GM23338 (cell line): ENCODE measurements around the gene FLT1. TPM values are rescaled to one million over a fixed set of nuclear protein-coding genes. Genes with fewer than 3 reads are reported as not detected.

Source experiments
- ATAC-seq: fragments of 200-7000 bp; cut with Tn5 transposase; 3 replicates; pipeline ENCODE4 v1.9.1; 2020
- DNase-seq: peaks from one replicate; pipeline ENCODE4 v3.0.0-alpha.2; 2015; ENCODE audit warnings: low spot score
- H2AFZ ChIP-seq: fragments of 200-600 bp; sonication (generic); 2 replicates; pipeline ENCODE4 v1.8.0; 2016; ENCODE audit warnings: antibody characterized with exemption, mild to moderate bottlenecking, moderate library complexity
- H3F3A ChIP-seq: fragments of 200-600 bp; sonication (generic); replicated peaks from 2 replicates; pipeline ENCODE4 v1.8.0; 2017; ENCODE audit warnings: antibody characterized with exemption, mixed run types, low read depth
- H3K27ac ChIP-seq: fragments of 200-600 bp; sonication (generic); 2 replicates; pipeline ENCODE4 v1.6.1; 2016; ENCODE audit warnings: low read depth
- H3K27me3 ChIP-seq: fragments of 200-600 bp; sonication (generic); 2 replicates; pipeline ENCODE4 v1.8.0; 2016; ENCODE audit warnings: mild to moderate bottlenecking, mixed run types, moderate library complexity; ENCODE audit not compliant: insufficient read depth
- H3K36me3 ChIP-seq: fragments of 200-600 bp; sonication (generic); 2 replicates; pipeline ENCODE4 v1.8.0; 2016; ENCODE audit warnings: mild to moderate bottlenecking; ENCODE audit not compliant: insufficient read depth
- H3K4me1 ChIP-seq: fragments of 200-600 bp; sonication (generic); 2 replicates; pipeline ENCODE4 v1.8.0; 2016; ENCODE audit warnings: mild to moderate bottlenecking, moderate library complexity; ENCODE audit not compliant: insufficient read depth
- H3K4me2 ChIP-seq: fragments of 200-600 bp; sonication (generic); 2 replicates; pipeline ENCODE4 v1.7.1; 2017; ENCODE audit warnings: mixed run types
- H3K4me3 ChIP-seq: fragments of 200-600 bp; sonication (generic); 2 replicates; pipeline ENCODE4 v1.6.1; 2016; ENCODE audit warnings: mixed run types
- H3K79me2 ChIP-seq: fragments of 200-600 bp; sonication (generic); replicated peaks from 2 replicates; pipeline ENCODE4 v1.8.0; 2017; ENCODE audit warnings: mild to moderate bottlenecking; ENCODE audit not compliant: insufficient read depth
- H3K9me2 ChIP-seq: fragments of 200-600 bp; sonication (generic); 2 replicates; pipeline ENCODE4 v1.8.0; 2017; ENCODE audit not compliant: insufficient read depth
- H4K20me1 ChIP-seq: fragments of 200-600 bp; sonication (generic); replicated peaks from 2 replicates; pipeline ENCODE4 v1.8.0; 2017; ENCODE audit warnings: mild to moderate bottlenecking; ENCODE audit not compliant: insufficient read depth
- H3K27ac Mint-ChIP-seq: 2 replicates; pipeline ENCODE4 v1.8.0; 2020; ENCODE audit warnings: inconsistent platforms, mild to moderate bottlenecking, moderate library complexity, mixed read lengths
- H3K27me3 Mint-ChIP-seq: 3 replicates; pipeline ENCODE4 v1.8.0; 2022; ENCODE audit warnings: low read depth, mild to moderate bottlenecking, moderate library complexity, mixed read lengths, inconsistent platforms; ENCODE audit not compliant: insufficient read depth, poor library complexity
- H3K36me3 Mint-ChIP-seq: 3 replicates; pipeline ENCODE4 v1.8.0; 2021; ENCODE audit warnings: low read depth, mild to moderate bottlenecking, inconsistent platforms, moderate library complexity, mixed read lengths
- H3K4me1 Mint-ChIP-seq: 3 replicates; pipeline ENCODE4 v1.8.0; 2020; ENCODE audit warnings: mild to moderate bottlenecking, inconsistent platforms, mixed read lengths
- H3K4me3 Mint-ChIP-seq: 3 replicates; pipeline ENCODE4 v1.8.0; 2021; ENCODE audit warnings: moderate library complexity, mild to moderate bottlenecking, inconsistent platforms, mixed read lengths
- H3K9me3 Mint-ChIP-seq: 3 replicates; pipeline ENCODE4 v1.8.0; 2020; ENCODE audit warnings: moderate library complexity, mild to moderate bottlenecking, inconsistent platforms, mixed read lengths
- CREB1 ChIP-seq: fragments of 250-450 bp; sonication (Bioruptor Pico); IDR thresholded peaks from 2 replicates; pipeline ENCODE4 v1.5.0; 2020; ENCODE audit warnings: low read depth, mild to moderate bottlenecking, moderate library complexity
- EZH2 ChIP-seq: fragments of 200-600 bp; sonication (generic); IDR thresholded peaks from one replicate; pipeline ENCODE4 v1.8.0; 2017; ENCODE audit warnings: antibody characterized with exemption, mild to moderate bottlenecking, low read depth; ENCODE audit not compliant: unreplicated experiment
- EZH2phosphoT487 ChIP-seq: fragments of 200-600 bp; sonication (generic); IDR thresholded peaks from one replicate; pipeline ENCODE4 v1.8.1; 2018; ENCODE audit warnings: antibody characterized with exemption; ENCODE audit not compliant: unreplicated experiment
- JUNB ChIP-seq: IDR thresholded peaks from one replicate; pipeline ENCODE4 v1.6.1; 2016; ENCODE audit warnings: antibody characterized with exemption; ENCODE audit not compliant: unreplicated experiment
- NANOG ChIP-seq: IDR thresholded peaks from 2 replicates; pipeline ENCODE4 v1.6.1; 2016; ENCODE audit warnings: antibody characterized with exemption, borderline replicate concordance
- POLR2AphosphoS5 ChIP-seq: IDR thresholded peaks from 2 replicates; pipeline ENCODE4 v1.6.1; 2016; ENCODE audit warnings: antibody characterized with exemption, low read depth
- STAT1 ChIP-seq: IDR thresholded peaks from one replicate; pipeline ENCODE4 v1.6.1; 2016; ENCODE audit warnings: antibody characterized with exemption; ENCODE audit not compliant: unreplicated experiment
- ZNF114 ChIP-seq: fragments of 250-450 bp; sonication (Bioruptor Pico); IDR thresholded peaks from 2 replicates; pipeline ENCODE4 v1.5.0; 2020; ENCODE audit warnings: mild to moderate bottlenecking, moderate library complexity
- ZNF331 ChIP-seq: fragments of 250-450 bp; sonication (Bioruptor Pico); IDR thresholded peaks from 2 replicates; pipeline ENCODE4 v1.5.0; 2020; ENCODE audit warnings: low read depth, mild to moderate bottlenecking, moderate library complexity
- polyA plus RNA-seq: library from polyadenylated mRNA; unstranded; fragments of >200 nt; fragmentation: Nextera tagmentation; extraction: Ambion mirVana; gene quantifications from 2 replicates; pipeline ENCODE4 v1.2.1, GENCODE V29; 2016
- total RNA-seq: library from RNA; depleted of rRNA; stranded (reverse); fragments of >200 nt; shearing (Covaris generic); gene quantifications from 2 replicates; pipeline ENCODE4 v1.2.3, GENCODE V29; 2014
- TF ChIP-seq, protein P1 (sequence below): IDR thresholded peaks from 2 replicates; pipeline ENCODE4 v1.6.1; 2016; ENCODE audit warnings: antibody characterized with exemption
- TF ChIP-seq, protein P2 (sequence below): fragments of 250-450 bp; sonication (Bioruptor Pico); IDR thresholded peaks from 2 replicates; pipeline ENCODE4 v1.5.0; 2020; ENCODE audit warnings: mild to moderate bottlenecking, moderate library complexity
- TF ChIP-seq, protein P3 (sequence below), 2 experiments: fragments of 200-600 bp in 1 of 2; sonication (generic) in 1 of 2; conservative IDR thresholded peaks; 2 replicates each; pipeline versions ENCODE4 v1.5.1 to v1.6.1; 2016 to 2017; ENCODE audit warnings: antibody characterized with exemption in 2 of 2, low read depth in 2 of 2, mild to moderate bottlenecking in 2 of 2, moderate library complexity in 1 of 2

The FLT1 gene
- total and polyA plus RNA-seq, 2 experiments from 2014 or later, result 26.8 to 116 TPM

DNA sequence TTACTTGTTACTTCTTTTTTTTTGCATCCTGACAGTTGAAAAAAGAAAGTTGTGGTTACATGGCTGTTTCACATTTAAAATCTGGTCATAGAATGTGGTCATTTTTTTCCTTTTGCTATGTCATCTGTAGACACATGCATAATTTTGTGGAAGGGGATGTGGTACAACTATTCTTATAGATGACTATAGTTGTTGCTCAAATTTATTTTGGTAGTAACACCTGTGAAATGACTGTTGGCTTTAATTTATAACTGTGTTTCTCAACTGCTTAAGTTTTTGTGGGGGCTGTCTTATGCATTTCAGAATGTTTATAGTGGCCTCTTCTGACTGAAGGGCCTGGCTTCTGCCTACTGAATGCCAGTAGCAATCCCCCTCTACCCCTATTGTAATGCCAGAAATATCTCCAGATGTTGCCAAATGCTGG lies 226.1 kb downstream of the FLT1 start:
- H3K9me3 Mint-ChIP-seq, result no peaks in the 10 kb centered on the region
- Histone ChIP-seq H3K9me2 (no peaks in the 10 kb centered on the region), H3K79me2 (no peaks in the 10 kb centered on the region), H3K36me3 (peaks cover 12% of the 10 kb centered on the region; the same call in 1 of the 2 replicates), H3K27me3 (no peaks in the 10 kb centered on the region), H3F3A (no peaks in the 10 kb centered on the region), H3K4me3 (no peak overlapping the region), H3K27ac (no peak overlapping the region), H3K4me1 (no peaks in the 10 kb centered on the region), H4K20me1 (no peaks in the 10 kb centered on the region), H2AFZ (no peak overlapping the region), H3K4me2 (no peak overlapping the region)
- H3K4me3 Mint-ChIP-seq, result no peak overlapping the region
- no peak for ATAC-seq
- no peak for DNase-seq
- H3K36me3 Mint-ChIP-seq, result peaks cover 28% of the 10 kb centered on the region; the same call in 2 of the 3 replicates
- no peak overlapping the region for H3K27ac Mint-ChIP-seq
- TF ChIP-seq ZNF114 (CRISPR knock-in tag), result no peak
- H3K27me3 Mint-ChIP-seq, result no peaks in the 10 kb centered on the region
- H3K4me1 Mint-ChIP-seq, result no peaks in the 10 kb centered on the region

DNA sequence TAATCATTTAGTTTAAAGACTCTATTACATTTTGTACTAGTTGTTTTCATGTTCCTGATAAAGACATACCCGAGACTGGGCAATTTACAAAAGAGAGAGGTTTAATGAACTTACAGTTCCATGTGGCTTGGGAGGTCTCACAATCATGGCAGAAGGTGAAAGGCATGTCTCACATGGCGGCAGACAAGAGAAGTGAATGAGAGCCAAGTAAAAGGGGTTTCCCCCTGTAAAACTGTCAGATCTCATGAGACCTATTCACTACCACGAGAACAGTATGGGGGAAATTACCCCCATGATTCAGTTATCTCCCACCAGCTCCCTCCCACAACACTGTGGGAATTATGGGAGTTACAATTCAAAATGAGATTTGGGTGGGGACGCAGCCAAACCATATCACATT lies 227.4 kb downstream of the FLT1 start:
- ATAC-seq (no peak), DNase-seq (no peak)
- H3K4me3 Mint-ChIP-seq, result no peak overlapping the region
- H3K27ac ChIP-seq, result no peak overlapping the region
- no peaks in the 10 kb centered on the region for H3K4me1 Mint-ChIP-seq
- H2AFZ ChIP-seq, result no peak overlapping the region
- no peaks in the 10 kb centered on the region for H4K20me1 ChIP-seq
- no peaks in the 10 kb centered on the region for H3K4me1 ChIP-seq
- H3K9me2 ChIP-seq, result no peaks in the 10 kb centered on the region
- H3K27me3 Mint-ChIP-seq, result no peaks in the 10 kb centered on the region
- H3K36me3 Mint-ChIP-seq, result peaks cover 37% of the 10 kb centered on the region
- H3F3A ChIP-seq, result no peaks in the 10 kb centered on the region
- H3K79me2 ChIP-seq, result no peaks in the 10 kb centered on the region
- H3K4me3 ChIP-seq, result no peak overlapping the region
- no peaks in the 10 kb centered on the region for H3K9me3 Mint-ChIP-seq
- H3K27me3 ChIP-seq, result no peaks in the 10 kb centered on the region
- no peak overlapping the region for H3K27ac Mint-ChIP-seq
- no peak overlapping the region for H3K4me2 ChIP-seq
- H3K36me3 ChIP-seq, result peaks cover 12% of the 10 kb centered on the region; the same call in 1 of the 2 replicates
- TF ChIP-seq STAT1 (no peak), JUNB (no peak), POLR2AphosphoS5 (no peak), EZH2 (no peak), ZNF331 (CRISPR knock-in tag) (no peak), EZH2phosphoT487 (no peak), NANOG (no peak), CREB1 (CRISPR knock-in tag) (no peak)
- TF ChIP-seq, protein P1, sequence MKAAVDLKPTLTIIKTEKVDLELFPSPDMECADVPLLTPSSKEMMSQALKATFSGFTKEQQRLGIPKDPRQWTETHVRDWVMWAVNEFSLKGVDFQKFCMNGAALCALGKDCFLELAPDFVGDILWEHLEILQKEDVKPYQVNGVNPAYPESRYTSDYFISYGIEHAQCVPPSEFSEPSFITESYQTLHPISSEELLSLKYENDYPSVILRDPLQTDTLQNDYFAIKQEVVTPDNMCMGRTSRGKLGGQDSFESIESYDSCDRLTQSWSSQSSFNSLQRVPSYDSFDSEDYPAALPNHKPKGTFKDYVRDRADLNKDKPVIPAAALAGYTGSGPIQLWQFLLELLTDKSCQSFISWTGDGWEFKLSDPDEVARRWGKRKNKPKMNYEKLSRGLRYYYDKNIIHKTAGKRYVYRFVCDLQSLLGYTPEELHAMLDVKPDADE, result no peak
- TF ChIP-seq, protein P2, sequence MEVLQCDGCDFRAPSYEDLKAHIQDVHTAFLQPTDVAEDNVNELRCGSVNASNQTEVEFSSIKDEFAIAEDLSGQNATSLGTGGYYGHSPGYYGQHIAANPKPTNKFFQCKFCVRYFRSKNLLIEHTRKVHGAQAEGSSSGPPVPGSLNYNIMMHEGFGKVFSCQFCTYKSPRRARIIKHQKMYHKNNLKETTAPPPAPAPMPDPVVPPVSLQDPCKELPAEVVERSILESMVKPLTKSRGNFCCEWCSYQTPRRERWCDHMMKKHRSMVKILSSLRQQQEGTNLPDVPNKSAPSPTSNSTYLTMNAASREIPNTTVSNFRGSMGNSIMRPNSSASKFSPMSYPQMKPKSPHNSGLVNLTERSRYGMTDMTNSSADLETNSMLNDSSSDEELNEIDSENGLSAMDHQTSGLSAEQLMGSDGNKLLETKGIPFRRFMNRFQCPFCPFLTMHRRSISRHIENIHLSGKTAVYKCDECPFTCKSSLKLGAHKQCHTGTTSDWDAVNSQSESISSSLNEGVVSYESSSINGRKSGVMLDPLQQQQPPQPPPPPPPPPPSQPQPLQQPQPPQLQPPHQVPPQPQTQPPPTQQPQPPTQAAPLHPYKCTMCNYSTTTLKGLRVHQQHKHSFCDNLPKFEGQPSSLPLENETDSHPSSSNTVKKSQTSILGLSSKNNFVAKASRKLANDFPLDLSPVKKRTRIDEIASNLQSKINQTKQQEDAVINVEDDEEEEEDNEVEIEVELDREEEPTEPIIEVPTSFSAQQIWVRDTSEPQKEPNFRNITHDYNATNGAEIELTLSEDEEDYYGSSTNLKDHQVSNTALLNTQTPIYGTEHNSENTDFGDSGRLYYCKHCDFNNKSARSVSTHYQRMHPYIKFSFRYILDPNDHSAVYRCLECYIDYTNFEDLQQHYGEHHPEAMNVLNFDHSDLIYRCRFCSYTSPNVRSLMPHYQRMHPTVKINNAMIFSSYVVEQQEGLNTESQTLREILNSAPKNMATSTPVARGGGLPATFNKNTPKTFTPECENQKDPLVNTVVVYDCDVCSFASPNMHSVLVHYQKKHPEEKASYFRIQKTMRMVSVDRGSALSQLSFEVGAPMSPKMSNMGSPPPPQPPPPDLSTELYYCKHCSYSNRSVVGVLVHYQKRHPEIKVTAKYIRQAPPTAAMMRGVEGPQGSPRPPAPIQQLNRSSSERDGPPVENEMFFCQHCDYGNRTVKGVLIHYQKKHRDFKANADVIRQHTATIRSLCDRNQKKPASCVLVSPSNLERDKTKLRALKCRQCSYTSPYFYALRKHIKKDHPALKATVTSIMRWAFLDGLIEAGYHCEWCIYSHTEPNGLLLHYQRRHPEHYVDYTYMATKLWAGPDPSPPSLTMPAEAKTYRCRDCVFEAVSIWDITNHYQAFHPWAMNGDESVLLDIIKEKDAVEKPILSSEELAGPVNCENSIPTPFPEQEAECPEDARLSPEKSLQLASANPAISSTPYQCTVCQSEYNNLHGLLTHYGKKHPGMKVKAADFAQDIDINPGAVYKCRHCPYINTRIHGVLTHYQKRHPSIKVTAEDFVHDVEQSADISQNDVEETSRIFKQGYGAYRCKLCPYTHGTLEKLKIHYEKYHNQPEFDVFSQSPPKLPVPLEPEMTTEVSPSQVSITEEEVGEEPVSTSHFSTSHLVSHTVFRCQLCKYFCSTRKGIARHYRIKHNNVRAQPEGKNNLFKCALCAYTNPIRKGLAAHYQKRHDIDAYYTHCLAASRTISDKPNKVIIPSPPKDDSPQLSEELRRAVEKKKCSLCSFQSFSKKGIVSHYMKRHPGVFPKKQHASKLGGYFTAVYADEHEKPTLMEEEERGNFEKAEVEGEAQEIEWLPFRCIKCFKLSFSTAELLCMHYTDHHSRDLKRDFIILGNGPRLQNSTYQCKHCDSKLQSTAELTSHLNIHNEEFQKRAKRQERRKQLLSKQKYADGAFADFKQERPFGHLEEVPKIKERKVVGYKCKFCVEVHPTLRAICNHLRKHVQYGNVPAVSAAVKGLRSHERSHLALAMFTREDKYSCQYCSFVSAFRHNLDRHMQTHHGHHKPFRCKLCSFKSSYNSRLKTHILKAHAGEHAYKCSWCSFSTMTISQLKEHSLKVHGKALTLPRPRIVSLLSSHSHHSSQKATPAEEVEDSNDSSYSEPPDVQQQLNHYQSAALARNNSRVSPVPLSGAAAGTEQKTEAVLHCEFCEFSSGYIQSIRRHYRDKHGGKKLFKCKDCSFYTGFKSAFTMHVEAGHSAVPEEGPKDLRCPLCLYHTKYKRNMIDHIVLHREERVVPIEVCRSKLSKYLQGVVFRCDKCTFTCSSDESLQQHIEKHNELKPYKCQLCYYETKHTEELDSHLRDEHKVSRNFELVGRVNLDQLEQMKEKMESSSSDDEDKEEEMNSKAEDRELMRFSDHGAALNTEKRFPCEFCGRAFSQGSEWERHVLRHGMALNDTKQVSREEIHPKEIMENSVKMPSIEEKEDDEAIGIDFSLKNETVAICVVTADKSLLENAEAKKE, result no peak
- TF ChIP-seq, protein P3, sequence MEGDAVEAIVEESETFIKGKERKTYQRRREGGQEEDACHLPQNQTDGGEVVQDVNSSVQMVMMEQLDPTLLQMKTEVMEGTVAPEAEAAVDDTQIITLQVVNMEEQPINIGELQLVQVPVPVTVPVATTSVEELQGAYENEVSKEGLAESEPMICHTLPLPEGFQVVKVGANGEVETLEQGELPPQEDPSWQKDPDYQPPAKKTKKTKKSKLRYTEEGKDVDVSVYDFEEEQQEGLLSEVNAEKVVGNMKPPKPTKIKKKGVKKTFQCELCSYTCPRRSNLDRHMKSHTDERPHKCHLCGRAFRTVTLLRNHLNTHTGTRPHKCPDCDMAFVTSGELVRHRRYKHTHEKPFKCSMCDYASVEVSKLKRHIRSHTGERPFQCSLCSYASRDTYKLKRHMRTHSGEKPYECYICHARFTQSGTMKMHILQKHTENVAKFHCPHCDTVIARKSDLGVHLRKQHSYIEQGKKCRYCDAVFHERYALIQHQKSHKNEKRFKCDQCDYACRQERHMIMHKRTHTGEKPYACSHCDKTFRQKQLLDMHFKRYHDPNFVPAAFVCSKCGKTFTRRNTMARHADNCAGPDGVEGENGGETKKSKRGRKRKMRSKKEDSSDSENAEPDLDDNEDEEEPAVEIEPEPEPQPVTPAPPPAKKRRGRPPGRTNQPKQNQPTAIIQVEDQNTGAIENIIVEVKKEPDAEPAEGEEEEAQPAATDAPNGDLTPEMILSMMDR (conservative IDR thresholded peaks at IDR 0.05; ENCODE audit: low read depth in 2 of 2), result no peak
